ENCODE results near the gene PPP1R3C.

The PPP1R3C gene

GRCh38 chr10:91598211-91598977 is 34.5 kb downstream of the PPP1R3C start:
- no peak for DNase-seq

DNA sequence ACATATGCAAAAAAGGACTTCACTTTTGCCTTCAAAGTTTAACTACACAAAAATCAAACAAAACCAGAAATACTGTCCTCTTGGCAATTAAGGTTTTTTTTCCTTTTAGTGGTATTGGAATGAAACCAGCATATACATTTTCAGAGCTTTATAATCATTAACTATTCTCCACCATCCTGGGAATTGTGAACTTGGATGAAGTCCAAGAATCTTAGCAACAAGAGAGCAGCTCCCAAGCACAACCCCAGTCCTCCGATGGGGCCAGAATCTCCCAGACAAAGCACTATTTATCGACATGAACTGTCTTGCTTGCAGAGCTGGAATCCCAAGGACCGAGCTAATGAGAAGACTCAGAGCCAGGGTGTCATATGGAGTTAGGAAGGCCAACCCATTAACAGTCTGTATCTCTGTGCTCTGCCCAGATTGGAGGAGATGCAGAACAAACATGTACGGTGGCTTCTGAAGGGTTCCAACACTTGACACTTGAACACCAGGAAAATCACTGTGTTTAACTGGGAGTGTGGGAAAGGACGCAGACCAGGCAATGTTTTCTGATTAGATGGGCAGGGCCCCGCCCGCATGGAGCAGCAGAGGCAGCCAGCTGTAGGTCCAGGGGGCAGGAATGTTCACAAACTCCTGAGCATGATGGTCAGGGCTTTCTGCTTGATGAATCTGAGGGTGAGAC is 35.5 kb downstream of the PPP1R3C start:
- DNase-seq = no peak

DNA sequence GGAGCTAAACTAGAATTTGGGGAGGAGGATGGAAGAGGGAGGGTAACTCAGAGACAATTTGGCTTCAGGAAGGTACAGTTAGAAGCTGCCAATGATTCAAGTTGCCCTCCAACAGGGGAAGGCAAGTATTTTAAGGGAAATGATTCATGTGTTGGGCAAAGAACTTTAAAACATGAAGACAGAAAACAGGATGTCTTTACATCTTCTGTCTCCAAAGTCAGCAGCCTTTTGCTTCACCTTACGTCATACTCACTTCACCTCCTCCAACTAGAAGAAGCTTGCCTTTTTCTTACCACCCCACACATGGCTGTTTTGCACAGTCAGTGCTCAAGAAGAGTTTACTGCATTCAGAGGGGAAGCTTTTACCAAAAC is 36.1 kb downstream of the PPP1R3C start:
- DNase-seq = peak in 1 of 5 donors; percentile 28

GRCh38 chr10:91593834-91594233 is 39.0 kb downstream of the PPP1R3C start:
- no peak for DNase-seq

DNA sequence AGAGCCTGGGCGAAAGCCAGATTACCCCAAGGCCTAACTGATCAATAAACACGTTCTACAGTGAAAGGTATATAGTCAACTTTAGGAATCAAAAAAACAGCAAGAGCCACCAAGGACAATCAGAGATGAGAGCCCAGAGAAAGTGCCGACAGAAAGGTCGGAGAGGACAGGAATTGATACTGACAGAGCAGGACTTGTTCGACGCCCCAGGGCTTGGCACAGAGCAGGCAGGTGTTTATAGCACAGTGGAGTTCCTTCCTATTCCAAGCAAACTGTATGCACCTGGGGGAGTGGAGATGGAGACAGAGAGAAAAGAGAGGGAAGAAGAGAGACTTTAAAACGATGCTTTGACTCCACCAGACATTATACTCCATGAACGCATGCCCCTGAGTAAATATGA is 39.5 kb downstream of the PPP1R3C start:
- DNase-seq = no peak

DNA sequence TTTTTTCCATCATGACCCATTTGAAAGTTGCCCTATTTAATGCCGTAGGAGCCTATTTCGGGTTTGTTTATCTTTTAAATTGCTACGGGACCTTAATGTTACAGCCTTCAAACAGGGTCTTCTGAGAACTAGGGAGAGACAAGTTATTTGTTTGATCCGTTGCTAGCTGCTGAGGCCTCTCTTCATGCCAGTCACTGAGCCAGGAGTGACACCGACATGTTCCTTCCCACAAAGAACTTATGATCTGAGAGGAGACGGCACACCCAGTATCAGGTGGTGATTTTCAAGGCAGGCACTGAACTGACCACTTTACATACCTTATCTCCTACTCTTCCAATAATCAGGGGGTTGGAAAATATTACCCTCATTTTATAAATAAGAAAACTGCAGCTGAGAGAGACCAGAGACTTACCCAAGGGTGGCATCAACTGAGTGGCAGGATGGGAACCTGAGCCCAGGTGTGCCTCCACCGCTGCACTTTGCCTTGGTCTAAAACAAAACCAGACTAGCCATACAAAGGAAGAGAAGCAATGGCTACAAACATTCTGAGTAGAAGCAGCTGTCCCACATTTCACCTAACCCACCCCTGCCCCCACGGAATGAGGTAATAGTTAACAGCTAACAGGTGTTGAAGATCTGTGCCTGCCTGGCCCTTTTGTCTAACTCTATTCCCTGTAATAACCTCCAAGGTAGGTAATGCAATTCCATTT is 40.5 kb downstream of the PPP1R3C start:
- no peak for DNase-seq

DNA sequence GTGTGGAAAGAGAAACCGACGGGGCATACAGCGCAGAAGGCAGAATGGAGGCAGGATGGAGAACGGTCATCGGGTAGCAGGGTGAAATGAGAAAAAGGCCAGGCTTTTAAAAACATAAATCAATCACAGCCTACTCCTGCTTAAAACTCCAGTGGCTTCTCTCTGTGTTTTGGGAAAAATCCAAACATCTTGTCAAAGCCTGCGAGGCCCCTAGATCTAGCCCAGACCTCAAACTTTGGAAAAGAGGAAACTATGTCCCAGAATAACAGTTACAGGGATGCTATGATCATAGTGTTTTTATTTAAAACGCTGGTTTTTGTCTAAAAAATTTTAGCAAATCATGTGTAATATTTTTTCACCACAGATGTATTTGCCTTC is 41.1 kb downstream of the PPP1R3C start:
- no peak for DNase-seq

GRCh38 chr10:91590904-91591796 is 41.7 kb downstream of the PPP1R3C start:
- DNase-seq = no peak

DNA sequence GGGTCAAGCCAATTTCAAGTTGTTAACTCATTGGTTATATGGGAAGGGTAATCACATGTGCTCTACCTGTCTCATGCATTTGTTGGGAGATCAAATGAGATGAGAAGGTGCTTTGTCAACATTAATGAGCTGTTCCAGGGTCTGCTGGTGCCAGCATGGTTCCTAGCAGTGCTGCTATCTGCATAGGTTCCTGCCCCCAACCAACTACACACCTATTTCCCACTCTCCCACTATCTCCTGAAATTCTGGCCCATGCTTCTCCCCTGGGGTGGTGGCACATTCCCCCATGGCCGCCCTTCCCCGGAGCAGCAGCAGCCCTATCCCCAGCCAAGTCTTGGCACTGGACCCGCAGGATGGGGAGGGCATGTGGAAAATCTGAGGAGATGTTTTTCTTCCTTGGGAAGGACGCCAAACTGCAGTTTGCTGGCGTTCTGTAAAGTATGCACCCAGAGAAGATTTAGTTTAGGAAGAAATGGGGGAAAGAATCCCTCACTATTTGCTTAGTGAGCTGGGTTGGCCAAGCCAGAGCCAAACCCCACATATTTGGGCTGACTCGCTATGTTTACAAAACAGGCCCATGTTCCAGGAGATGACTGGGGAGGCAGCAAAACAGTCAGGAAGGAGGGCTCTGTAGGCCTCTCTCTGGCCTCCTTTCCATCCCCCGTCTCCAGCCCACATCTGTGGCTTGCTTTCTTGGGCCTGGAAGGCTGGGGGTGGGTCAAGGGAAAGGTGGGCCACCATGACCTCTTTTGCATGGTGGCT is 42.5 kb downstream of the PPP1R3C start:
- DNase-seq = no peak

GRCh38 chr10:91589658-91590035 is 43.2 kb downstream of the PPP1R3C start:
- DNase-seq = no peak

DNA sequence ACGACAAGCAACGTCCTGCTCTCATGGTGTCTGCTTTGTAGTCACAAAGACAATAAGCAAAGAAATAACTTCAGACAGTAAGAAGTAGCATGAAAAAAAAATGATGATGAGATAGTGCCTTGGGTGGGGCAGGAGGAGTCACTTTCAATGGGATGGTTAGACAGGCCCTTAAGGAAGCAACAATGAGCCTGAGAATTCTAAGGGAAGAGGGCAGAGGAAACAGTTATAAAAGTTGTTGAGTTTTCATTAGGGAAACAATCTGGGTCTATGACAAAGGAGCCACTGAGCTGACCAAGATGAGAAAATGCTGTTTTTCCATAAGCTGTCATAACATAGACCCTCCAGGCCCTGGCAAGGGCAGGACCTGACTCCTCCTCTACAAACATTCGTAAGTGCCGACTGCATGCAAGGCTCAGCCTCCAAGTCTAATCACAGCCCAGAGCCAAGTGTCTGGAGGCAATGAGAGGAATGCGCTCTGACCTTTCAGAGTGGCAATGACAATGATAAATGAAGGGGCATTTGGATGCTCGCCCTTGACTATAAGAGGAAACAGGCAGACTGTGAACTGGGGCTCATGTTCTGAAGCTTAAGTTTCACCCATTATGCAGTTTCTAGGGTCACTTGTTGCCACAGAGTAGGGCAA is 43.7 kb downstream of the PPP1R3C start:
- DNase-seq = no peak

DNA sequence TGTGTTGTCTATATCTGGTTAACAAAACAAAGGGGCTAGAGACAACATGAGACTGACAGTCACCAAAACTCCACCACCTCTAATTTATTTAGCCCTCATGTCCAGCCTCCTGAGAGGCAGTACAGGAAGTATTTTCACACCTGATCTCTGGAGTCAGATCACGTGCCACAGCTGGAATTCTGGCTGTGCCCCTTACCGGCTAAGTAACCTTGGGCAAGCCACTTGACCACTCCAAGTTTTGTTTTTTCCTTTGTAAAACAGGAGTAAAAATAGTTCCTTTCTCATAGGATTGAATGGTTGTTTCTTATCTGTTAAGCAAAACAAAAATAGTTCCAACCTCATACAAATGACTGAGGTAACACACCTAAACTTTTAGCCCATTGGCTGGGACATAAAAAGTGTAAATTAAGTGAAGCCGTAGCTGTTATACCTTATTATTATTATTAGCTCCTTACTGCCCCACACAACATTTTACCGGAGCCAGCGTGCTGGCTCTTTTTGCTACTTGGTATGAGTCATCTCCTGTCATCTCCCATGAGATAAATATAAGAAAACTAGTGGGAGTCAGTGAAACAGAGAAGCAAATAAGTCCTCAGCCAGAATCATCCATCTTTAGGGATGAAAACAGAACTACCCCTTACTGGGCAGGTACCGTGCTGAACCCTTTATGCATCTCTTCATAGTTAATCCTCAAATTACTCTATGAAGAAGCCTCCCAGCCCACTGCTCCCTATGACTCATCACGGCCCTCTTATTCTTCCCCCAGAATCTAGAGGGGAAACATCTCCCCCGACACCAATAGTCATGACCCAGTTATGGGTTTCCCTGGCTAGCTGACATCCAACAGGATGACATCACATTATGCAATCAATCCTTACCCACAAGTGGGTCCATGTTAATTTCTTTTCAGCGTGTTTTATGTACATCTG is 44.9 kb downstream of the PPP1R3C start:
- no peak for DNase-seq

DNA sequence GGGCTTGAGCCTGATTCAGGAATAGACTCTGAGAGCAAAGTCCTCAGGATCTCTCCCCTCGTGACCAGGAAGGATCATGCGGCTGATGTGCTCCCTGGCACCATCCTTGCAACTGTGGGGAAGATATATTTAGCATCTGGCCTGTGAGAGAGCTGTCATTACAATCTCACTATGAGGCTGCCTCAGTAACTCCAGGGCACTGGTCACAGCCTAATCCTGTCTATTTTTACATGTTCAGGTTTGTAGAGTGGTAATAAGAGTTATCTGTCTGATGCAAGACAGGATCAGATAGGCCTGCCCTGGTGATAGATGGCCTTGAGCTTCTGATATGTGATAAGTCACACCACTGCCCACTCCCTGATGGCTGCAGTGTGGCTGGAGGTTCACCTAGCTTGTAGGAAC is 50.7 kb downstream of the PPP1R3C start:
- no peak for DNase-seq

GRCh38 chr10:91579329-91579985 is 53.4 kb downstream of the PPP1R3C start:
- no peak for DNase-seq
